NCI-H345 treated with DMSO at 0.1 percent for 48 hours (cell line): ENCODE measurements around the gene EOMES.
"Not testable (repeated sequence)": the region's sequence is repeated elsewhere in the genome, so short reads cannot be mapped to it uniquely, and the experiment has no call there.

ENCODE experiments used
- DNase-seq: peaks from one replicate; lab custom pipeline; 2025; ENCODE audit not compliant: unreplicated experiment; lab: John Stamatoyannopoulos, UW

The EOMES gene

DNA sequence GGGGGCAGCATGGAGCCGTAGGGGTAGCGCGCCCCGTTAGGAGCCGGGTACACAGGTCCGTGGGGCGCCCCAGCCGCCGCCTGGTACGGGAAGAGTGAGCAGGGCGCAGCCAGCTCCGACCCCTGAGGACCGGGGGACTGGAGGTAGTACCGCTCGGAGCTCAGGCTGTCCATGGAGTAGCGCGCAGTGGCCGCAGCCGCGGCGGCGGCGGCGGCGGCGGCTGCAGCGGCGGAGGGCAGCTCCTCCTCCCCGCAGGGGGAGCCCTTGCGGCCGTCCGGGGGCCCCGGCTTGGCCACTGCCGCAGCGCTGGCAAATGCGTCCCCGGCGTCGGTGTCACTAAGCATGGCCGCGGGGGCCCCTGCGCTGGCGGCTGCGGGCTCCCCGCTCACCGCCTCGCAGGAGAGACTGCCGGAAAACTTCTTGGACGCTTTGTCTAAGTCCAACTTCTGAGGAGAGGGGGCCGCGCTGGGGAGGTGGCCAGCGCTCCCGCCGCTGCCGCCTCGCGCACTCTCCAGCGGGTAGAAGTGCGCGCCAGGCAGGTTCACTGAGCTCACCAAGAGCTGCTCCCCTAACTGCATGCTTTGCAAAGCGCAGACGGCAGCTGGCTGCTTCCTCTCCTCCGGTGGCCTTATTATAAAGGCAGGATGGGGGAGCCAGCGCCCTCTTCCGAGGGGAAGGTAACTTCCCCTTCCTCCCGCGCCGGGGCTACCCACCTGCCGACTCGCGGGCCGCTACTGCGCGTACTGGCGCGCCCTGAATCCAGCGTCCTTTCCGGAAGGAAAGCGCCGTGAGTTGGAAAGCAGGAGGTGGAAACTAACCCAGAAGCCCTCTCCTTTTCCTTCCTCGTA lies at the start of gene EOMES:
Gene EOMES, minus strand, starts transcription at position 607 of the 848 bp plus-strand sequence. Its CDS starts 29 bp downstream, at position 578.
- peak; percentile 14 for DNase-seq

GRCh38 chr3:27770384-27770783 lies 48.3 kb upstream of the EOMES start:
- not testable (repeated sequence) for DNase-seq

DNA sequence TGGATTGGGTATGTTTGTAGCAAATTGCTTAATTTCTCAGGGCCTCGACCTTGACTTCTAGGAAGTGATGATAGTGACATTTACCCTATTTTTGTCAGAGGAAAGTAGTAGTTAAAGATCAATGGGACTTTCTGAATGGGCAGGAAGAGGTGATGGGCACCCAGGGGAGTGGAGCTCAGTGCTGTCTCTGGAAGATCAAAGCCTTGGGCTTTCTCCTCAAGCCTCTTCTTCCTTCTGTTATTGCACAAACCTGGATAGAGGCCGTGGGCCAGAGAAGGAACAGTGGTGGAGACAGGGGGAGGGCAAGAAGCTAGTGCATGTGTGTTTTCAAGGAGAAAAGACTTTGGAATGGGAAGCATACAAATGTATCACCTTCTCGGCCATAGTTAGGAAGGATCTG lies 44.9 kb upstream of the EOMES start:
- DNase-seq, result no peak

DNA sequence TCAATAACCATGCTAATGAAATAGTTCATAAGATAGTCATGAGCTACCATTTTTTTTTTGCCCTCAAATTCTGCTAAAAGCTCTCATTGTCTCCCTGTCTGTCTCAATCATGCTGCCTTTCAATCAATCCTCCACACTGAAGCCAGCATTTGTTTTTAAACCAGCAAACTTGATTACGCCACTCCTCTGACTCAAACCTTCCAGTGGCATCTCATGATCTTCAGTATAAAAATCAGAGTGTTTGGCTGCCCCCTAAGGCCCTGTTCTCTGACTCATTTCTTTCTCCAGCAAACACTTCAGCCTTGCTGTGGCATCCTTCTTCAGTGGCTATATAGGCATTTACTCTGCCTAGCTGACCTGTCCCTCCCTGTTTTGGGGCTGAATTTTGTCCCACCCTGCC lies 36.0 kb upstream of the EOMES start:
- DNase-seq, result no peak

DNA sequence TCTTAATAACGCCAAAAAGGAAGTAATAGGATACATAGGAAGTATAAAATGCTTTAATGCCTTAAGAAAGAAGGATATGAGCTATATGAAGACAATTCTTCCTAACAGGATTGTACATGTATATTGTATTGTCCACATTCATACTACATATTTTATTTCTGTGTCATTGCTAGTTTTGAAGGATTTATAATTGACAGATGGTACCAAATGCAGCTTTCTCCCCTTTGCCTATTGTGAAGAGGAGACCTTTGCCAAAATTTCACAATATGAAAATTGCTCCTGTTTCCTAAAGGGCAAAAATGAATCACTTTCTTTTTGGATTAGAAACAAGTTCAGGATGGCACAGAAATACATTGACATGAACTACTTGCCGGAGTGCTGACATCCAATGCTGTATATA lies 34.8 kb upstream of the EOMES start:
- no peak for DNase-seq

DNA sequence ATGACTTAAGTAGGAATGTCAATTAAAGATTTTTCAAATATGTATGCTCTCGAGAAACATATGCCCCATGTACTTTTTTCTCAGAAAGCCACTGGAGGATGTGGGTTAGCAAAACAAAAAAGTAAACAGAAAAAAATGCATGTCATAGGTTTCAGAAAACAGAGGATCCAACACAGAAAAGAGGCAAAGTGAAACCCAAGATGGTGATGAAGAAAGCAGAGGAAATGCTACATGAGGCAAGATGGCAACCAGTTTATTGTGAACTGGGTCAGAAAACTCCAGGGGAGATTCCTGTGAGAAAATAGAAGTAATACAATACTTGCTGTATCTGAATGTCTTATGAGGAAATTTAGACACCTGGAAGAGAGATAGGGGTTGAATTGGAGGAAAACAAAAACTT lies 30.8 kb upstream of the EOMES start:
- no peak for DNase-seq

- DNase-seq, result no peak
Observed at GRCh38 chr3:27749643-27750042, 27.5 kb upstream of the EOMES start.

DNA sequence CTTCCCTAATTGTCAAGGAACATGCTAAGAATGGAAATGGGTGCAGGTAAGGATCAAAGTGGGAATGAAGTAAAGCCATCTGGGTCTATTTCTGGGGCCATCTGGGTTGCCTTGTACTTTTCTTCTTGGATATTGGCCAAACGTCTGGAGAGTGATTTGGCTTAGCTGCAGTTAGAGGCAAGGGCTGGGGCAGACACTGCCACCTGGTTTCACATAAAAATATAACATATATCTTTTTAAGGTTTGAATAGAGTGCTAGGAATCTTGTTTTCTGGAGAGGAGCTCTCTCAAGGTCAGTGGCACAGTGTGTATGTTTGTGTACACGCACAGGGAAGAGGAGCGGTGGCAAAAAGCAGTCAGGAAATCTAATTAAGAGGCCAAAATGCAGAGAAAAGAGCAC lies 24.7 kb upstream of the EOMES start:
- DNase-seq, result no peak

DNA sequence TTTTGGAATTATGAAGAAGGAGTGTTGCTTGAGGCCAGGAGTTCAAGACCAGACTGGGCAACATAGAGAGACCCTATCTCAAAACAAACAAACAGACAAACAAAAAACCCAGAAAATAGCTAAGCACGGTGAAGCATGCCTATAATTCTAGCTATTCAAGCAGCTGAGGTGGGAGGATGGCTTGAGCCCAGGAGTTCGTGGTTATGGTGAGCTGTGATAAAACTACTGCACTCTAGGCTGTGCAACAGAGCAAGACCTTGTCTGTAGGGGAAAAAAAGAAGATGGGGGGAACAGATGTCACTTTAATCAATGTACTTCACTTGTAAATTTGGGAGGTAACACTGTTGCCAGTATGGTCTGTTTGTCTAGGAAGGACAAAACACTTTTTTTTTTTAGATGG lies 18.7 kb upstream of the EOMES start:
- DNase-seq, result no peak

DNA sequence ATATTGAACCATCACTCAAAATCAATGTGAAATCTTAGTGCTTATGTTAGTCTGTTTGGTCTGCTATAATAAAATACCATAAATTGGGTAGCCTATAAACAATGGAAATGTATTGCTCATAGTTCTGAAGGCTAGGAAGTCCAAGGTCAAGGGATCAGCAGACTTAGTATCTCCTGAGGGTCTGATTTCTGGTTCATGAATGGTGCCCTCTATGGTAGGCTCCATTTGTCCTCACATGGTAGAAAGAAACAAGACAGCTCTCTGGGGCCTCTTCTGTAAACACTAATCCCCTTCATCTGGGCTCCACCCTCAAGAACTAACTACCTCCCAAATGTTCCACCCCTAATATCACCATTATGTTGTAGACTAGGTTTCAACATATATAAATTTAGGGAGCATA lies 15.0 kb upstream of the EOMES start:
- no peak for DNase-seq

GRCh38 chr3:27730774-27731659 lies 8.9 kb upstream of the EOMES start:
- no peak for DNase-seq

DNA sequence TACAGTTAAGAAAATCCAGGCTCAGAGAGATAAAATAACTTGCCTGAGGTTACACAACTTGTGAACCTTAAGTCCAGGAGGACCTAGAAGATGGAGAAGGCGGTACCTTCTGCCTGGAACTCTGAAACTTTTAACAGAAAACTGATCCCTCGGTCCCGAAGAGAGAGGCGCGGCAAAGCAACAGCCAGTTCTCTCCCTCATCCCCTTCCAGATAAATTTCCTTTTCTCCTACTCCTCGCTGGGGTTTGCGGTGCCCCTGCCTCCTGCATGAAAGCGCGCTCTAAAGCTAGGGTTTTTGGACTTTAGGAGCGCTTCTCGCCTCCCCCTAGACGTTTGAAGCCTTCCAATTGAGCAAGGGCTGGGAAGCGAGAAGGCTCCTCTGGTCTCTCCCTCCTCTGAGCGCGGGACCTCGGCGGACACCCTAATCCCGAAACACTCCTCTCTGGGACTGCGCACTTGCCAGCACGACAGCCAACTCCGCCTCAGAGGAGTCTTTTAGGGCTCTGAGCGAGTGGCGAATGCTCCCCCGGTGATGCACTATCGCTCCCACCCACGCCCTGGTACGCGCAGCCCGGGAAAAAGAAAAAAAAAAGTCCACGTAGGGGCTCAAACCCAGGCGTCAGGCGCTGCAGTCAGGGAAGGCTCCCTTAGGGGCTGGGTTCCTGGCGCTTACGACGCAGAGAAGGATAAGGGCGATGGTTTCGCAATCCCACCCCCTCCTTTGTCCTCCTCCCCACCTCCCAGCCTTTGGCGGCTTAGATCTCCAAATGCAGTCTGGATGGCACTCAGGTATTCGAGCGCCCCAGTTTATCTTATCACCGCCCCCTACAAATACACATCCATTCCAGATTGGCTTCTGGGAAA lies 7.9 kb upstream of the EOMES start:
- no peak for DNase-seq

GRCh38 chr3:27729325-27729724 lies 7.2 kb upstream of the EOMES start:
- no peak for DNase-seq

DNA sequence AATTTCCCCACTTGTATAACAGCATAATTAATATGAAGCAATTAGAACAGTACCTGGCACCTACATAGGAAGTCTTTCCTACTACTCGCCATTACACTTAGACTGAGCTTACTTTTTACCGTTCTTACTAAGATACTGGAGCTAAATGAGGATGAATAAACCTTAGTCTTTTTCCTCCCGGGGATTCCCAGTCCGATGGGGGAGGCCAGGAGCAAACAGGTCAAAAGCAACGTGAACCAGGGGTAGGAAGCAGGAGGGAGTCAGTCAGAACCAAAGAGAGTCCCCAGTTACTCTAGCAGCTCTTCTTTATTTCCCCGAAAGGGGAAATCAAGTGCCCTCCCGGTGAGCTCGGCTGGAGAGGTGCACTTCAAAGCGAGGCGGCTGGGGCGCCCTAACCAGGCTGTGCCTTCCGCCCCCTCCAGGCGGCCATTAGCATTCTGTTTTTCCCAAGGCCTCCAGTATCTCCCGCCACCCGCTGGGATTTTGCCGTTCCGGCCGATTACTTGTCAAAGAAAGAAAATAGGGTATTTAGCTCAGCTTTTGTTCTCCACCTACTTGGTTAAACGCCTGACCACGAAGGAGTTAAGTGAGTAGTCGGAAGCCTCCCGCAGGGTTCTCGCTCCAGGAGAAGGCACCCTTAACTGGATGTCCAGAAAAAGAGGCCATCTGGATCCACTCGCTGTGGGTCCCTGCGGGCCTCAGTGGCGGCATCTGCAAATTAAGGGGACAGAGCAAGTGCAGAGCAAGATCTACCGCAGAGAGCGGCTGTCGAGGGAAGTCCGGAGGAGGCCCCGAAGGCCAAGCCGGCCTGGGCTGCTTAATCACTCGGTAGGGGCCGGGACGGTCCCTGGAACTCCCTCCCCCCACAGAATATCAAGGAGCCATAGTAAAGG lies 6.3 kb upstream of the EOMES start:
- peak; percentile 62 for DNase-seq

- no peak for DNase-seq
Observed at GRCh38 chr3:27726240-27726639, 4.1 kb upstream of the EOMES start.

- DNase-seq, result no peak
Observed at GRCh38 chr3:27724459-27725197, 2.5 kb upstream of the EOMES start.

- no peak for DNase-seq
Observed at GRCh38 chr3:27723815-27724458, 1.8 kb upstream of the EOMES start.

DNA sequence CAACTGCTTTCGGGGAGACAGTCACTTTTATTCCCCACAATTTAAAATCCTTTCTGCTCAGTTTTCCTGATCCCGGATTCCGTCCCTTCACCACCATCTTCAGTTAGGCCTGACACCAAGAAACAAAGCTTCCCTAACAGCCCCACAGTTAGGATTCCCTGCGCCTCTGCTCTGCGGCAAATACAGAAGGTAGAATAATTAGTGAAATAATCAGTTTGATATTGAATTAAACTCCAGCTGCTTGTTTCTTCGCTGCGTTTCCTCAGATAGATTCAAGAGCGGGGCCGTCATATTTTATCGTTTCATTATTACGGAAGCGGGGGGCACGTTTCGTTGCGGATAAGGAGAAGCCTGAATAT lies 1.3 kb upstream of the EOMES start:
- DNase-seq, result no peak

- DNase-seq, result no peak
Observed at GRCh38 chr3:27723001-27723445, 900 bp upstream of the EOMES start.
